ENCODE results near the gene USP17L19. TPM values are rescaled to one million over a fixed set of nuclear protein-coding genes. Genes with fewer than 3 reads are reported as not detected.
"Not testable (repeated sequence)": the region's sequence is repeated elsewhere in the genome, so short reads cannot be mapped to it uniquely, and the experiment has no call there.

Gene USP17L19, protein sequence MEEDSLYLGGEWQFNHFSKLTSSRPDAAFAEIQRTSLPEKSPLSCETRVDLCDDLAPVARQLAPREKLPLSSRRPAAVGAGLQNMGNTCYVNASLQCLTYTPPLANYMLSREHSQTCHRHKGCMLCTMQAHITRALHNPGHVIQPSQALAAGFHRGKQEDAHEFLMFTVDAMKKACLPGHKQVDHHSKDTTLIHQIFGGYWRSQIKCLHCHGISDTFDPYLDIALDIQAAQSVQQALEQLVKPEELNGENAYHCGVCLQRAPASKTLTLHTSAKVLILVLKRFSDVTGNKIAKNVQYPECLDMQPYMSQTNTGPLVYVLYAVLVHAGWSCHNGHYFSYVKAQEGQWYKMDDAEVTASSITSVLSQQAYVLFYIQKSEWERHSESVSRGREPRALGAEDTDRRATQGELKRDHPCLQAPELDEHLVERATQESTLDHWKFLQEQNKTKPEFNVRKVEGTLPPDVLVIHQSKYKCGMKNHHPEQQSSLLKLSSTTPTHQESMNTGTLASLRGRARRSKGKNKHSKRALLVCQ
- not detected for total RNA-seq
- not detected for polyA plus RNA-seq
- long read RNA-seq, donor 1, result 0 reads
- long read RNA-seq, donor 2, result 0 reads
- long read RNA-seq, donor 3, result 0 reads
- long read RNA-seq, donor 4, result 0 reads
- long read RNA-seq, donor 5, result 0 reads
- long read RNA-seq, donor 6, result 0 reads
- long read RNA-seq, donor 7, result 0 reads
- long read RNA-seq, donor 8, result 0 reads
- long read RNA-seq, donor 9, result 0 reads
- long read RNA-seq, donor 10, result 0 reads

- DNase-seq; H3K27ac ChIP-seq; H3K4me3 ChIP-seq; H3K27me3 ChIP-seq; intact Hi-C loops (cut with DNase I); H3K9me3 ChIP-seq (replicated peaks in 1 of 3); H3K4me1 ChIP-seq (replicated peaks in 1 of 2); H3K36me3 ChIP-seq (replicated peaks in 1 of 2): not testable (repeated sequence)
- WGBS, 4 donors, result no CpG with 5 or more reads among the region's 13 CpGs
These were observed at the start of gene USP17L19 for GRCh38 chr4:9253078-9253477. TSS of gene USP17L19 (plus strand) at chr4:9253378. CDS start at chr4:9253378, 0 bp downstream.

DNA sequence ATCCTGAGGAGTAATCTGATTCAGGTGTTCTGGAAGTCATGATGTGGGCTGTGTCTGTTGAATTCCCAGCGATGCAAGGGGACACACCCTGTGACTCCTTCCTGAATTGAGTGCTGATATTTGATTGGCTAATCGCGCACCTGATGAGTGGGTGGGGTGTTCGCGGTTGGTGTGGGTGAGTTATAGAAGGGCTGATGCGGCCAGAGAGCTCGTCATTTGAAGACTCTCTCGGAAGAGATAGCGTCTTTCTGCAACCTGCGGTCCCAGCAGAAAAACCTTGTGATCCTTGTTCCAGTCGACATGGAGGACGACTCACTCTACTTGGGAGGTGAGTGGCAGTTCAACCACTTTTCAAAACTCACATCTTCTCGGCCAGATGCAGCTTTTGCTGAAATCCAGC is 42.8 kb upstream of the USP17L19 start, which contains the start of gene USP17L10:
TSS of gene USP17L10 (plus strand) at position 301 of the 400 bp plus-strand sequence. CDS start at position 301, 0 bp downstream.
- H3K27ac ChIP-seq; intact Hi-C loops (cut with DNase I); H3K36me3 ChIP-seq (replicated peaks in 1 of 2); H3K9me3 ChIP-seq (replicated peaks in 1 of 3); H3K4me1 ChIP-seq (replicated peaks in 1 of 2); H3K27me3 ChIP-seq; DNase-seq; H3K4me3 ChIP-seq: not testable (repeated sequence)
- WGBS, 4 donors, result 80 to 87% methylated on average over 4 to 12 of the region's 13 CpGs; no CpG with 5 or more reads in 2 of the 4 donors

DNA sequence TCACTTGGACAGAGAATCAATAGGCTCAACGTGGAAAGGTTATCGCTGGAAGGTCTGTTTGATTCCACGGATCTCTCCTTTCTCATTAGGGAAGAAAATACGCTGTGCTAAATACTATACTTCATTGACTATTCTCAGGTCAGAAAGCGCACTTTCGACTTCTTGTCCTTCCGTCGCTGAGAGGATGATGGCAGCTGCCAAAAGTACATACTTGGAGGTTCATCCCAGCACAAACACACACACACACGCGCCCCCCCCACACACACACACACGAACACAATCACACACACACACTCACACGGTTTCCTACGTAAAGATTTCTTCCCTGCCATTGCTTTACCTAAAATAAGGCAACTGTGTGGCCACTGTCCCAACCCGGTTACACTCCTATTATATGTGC is 38.5 kb upstream of the USP17L19 start:
- DNase-seq, result peak in 3 of 7 donors; percentile 1 to 35 (median 6)
- WGBS, 4 donors, result 69 to 83% (median 75%) methylated on average over 8 to 11 of the region's 14 CpGs

DNA sequence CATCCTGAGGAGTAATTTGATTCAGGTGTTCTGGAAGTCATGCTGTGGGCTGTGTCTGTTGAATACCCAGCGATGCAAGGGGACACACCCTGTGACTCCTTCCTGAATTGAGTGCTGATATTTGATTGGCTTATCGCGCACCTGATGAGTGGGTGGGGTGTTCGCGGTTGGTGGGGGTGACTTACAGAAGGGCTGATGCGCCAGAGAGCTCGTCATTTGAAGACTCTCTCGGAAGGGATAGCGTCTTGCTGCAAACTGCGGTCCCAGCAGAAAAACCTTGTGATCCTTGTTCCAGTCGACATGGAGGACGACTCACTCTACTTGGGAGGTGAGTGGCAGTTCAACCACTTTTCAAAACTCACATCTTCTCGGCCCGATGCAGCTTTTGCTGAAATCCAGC is 38.1 kb upstream of the USP17L19 start, which contains the start of gene USP17L11:
TSS of gene USP17L11 (plus strand) at position 301 of the 400 bp plus-strand sequence. CDS start at position 301, 0 bp downstream.
- DNase-seq; intact Hi-C loops (cut with DNase I): not testable (repeated sequence)
- WGBS, 4 donors, result 92% methylated on average over 9 of the region's 14 CpGs; no CpG with 5 or more reads in 3 of the 4 donors

More for the DNA sequence above, 38.5 kb upstream of the USP17L19 start:
- H3K4me3 ChIP-seq; H3K4me1 ChIP-seq (replicated peaks in 1 of 2); H3K27me3 ChIP-seq; H3K27ac ChIP-seq; intact Hi-C loops (cut with DNase I); H3K9me3 ChIP-seq (replicated peaks in 1 of 3); H3K36me3 ChIP-seq (replicated peaks in 1 of 2): not testable (repeated sequence)

DNA sequence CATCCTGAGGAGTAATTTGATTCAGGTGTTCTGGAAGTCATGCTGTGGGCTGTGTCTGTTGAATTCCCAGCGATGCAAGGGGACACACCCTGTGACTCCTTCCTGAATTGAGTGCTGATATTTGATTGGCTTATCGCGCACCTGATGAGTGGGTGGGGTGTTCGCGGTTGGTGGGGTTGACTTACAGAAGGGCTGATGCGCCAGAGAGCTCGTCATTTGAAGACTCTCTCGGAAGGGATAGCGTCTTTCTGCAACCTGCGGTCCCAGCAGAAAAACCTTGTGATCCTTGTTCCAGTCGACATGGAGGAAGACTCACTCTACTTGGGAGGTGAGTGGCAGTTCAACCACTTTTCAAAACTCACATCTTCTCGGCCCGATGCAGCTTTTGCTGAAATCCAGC is 33.3 kb upstream of the USP17L19 start, which contains the start of gene USP17L12:
TSS of gene USP17L12 (plus strand) at position 301 of the 400 bp plus-strand sequence. CDS start at position 301, 0 bp downstream.
- intact Hi-C loops (cut with DNase I); H3K4me3 ChIP-seq; H3K9me3 ChIP-seq (replicated peaks in 1 of 3); DNase-seq; H3K27me3 ChIP-seq; H3K27ac ChIP-seq; H3K4me1 ChIP-seq (replicated peaks in 1 of 2); H3K36me3 ChIP-seq (replicated peaks in 1 of 2): not testable (repeated sequence)
- WGBS, 4 donors, result no CpG with 5 or more reads among the region's 13 CpGs

More for the DNA sequence above, 38.1 kb upstream of the USP17L19 start, which contains the start of gene USP17L11:
- H3K9me3 ChIP-seq (replicated peaks in 1 of 3); H3K4me3 ChIP-seq; H3K27me3 ChIP-seq; H3K36me3 ChIP-seq (replicated peaks in 1 of 2); H3K4me1 ChIP-seq (replicated peaks in 1 of 2); H3K27ac ChIP-seq: not testable (repeated sequence)

DNA sequence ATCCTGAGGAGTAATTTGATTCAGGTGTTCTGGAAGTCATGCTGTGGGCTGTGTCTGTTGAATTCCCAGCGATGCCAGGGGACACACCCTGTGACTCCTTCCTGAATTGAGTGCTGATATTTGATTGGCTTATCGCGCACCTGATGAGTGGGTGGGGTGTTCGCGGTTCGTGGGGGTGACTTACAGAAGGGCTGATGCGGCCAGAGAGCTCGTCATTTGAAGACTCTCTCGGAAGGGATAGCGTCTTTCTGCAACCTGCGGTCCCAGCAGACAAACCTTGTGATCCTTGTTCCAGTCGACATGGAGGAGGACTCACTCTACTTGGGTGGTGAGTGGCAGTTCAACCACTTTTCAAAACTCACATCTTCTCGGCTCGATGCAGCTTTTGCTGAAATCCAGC is 28.6 kb upstream of the USP17L19 start, which contains the start of gene USP17L13:
TSS of gene USP17L13 (plus strand) at position 301 of the 400 bp plus-strand sequence. CDS start at position 301, 0 bp downstream.
- H3K4me1 ChIP-seq (replicated peaks in 1 of 2); intact Hi-C loops (cut with DNase I); H3K36me3 ChIP-seq (replicated peaks in 1 of 2); DNase-seq; H3K9me3 ChIP-seq (replicated peaks in 1 of 3); H3K27ac ChIP-seq; H3K4me3 ChIP-seq; H3K27me3 ChIP-seq: not testable (repeated sequence)
- no CpG with 5 or more reads among the region's 14 CpGs for WGBS, 4 donors

- H3K4me1 ChIP-seq (replicated peaks in 1 of 2); H3K9me3 ChIP-seq (replicated peaks in 1 of 3); H3K4me3 ChIP-seq; H3K36me3 ChIP-seq (replicated peaks in 1 of 2); intact Hi-C loops (cut with DNase I); H3K27me3 ChIP-seq; H3K27ac ChIP-seq: not testable (repeated sequence)
- WGBS, 4 donors, result 79 to 86% (median 85%) methylated on average over 4 to 5 of the region's 8 CpGs; no CpG with 5 or more reads in 1 of the 4 donors
- DNase-seq, result peak in 2 of 7 donors; percentile 2 to 14
These were observed 22.9 kb upstream of the USP17L19 start for GRCh38 chr4:9230249-9230648.

- H3K4me3 ChIP-seq; H3K9me3 ChIP-seq (replicated peaks in 1 of 3); DNase-seq; H3K27ac ChIP-seq; H3K36me3 ChIP-seq (replicated peaks in 1 of 2); H3K4me1 ChIP-seq (replicated peaks in 1 of 2); H3K27me3 ChIP-seq; intact Hi-C loops (cut with DNase I): not testable (repeated sequence)
- WGBS, 4 donors, result no CpG with 5 or more reads among the region's 15 CpGs
These were observed 19.1 kb upstream of the USP17L19 start, which contains the start of gene USP17L15 for GRCh38 chr4:9234085-9234484. TSS of gene USP17L15 (plus strand) at chr4:9234385. CDS start at chr4:9234385, 0 bp downstream.

DNA sequence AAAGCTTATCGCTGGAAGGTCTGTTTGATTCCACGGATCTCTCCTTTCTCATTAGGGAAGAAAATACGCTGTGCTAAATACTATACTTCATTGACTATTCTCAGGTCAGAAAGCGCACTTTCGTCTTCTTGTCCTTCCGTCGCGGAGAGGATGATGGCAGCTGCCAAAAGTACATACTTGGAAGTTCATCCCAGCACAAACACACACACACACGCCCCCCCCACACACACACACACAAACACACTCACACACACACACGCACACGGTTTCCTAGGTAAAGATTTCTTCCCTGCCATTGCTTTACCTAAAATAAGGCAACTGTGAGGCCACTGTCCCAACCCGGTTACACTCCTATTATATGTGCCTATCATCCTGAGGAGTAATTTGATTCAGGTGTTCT is 14.7 kb upstream of the USP17L19 start:
- DNase-seq, result peak in 2 of 7 donors; percentile 17 to 48
- H3K27ac ChIP-seq; H3K27me3 ChIP-seq; H3K4me1 ChIP-seq (replicated peaks in 1 of 2); H3K9me3 ChIP-seq (replicated peaks in 1 of 3); H3K4me3 ChIP-seq; intact Hi-C loops (cut with DNase I); H3K36me3 ChIP-seq (replicated peaks in 1 of 2): not testable (repeated sequence)
- WGBS, 4 donors, result 70 to 81% methylated on average over 8 to 11 of the region's 12 CpGs; no CpG with 5 or more reads in 2 of the 4 donors

DNA sequence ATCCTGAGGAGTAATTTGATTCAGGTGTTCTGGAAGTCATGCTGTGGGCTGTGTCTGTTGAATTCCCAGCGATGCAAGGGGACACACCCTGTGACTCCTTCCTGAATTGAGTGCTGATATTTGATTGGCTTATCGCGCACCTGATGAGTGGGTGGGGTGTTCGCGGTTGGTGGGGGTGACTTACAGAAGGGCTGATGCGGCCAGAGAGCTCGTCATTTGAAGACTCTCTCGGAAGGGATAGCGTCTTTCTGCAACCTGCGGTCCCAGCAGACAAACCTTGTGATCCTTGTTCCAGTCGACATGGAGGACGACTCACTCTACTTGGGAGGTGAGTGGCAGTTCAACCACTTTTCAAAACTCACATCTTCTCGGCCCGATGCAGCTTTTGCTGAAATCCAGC is 9.6 kb upstream of the USP17L19 start, which contains the start of gene USP17L17:
TSS of gene USP17L17 (plus strand) at position 301 of the 400 bp plus-strand sequence. CDS start at position 301, 0 bp downstream.
- 83 to 97% (median 91%) methylated on average over 4 to 13 of the region's 14 CpGs for WGBS, 4 donors
- DNase-seq; intact Hi-C loops (cut with DNase I): not testable (repeated sequence)

More for the DNA sequence above, 9.6 kb upstream of the USP17L19 start, which contains the start of gene USP17L17:
- H3K27ac ChIP-seq; H3K36me3 ChIP-seq (replicated peaks in 1 of 2); H3K27me3 ChIP-seq; H3K4me3 ChIP-seq; H3K9me3 ChIP-seq (replicated peaks in 1 of 3); H3K4me1 ChIP-seq (replicated peaks in 1 of 2): not testable (repeated sequence)

Data from adrenal gland (tissue), 19 donors.